Mucosa of rectum (tissue), 2 donors: Measurements from ENCODE around the gene MYH6.
"Not testable (repeated sequence)": the region's sequence is repeated elsewhere in the genome, so short reads cannot be mapped to it uniquely, and the experiment has no call there.

Source experiments
- H3K27ac ChIP-seq, 2 donors: one replicate each; pipeline ENCODE4 v1.7.0; 2013; ENCODE audit warnings: inconsistent platforms in 2 of 2, low read depth in 2 of 2, low read length in 2 of 2
- H3K27me3 ChIP-seq, 2 donors: one replicate each; pipeline ENCODE4 v1.7.0; 2013; ENCODE audit warnings: low read length in 2 of 2; ENCODE audit not compliant: control insufficient read depth in 2 of 2, insufficient read depth in 2 of 2
- H3K36me3 ChIP-seq, 2 donors: one replicate each; pipeline ENCODE4 v1.7.0; 2013; ENCODE audit warnings: low read length in 2 of 2; ENCODE audit not compliant: control insufficient read depth in 2 of 2, insufficient read depth in 2 of 2
- H3K4me1 ChIP-seq, 2 donors: one replicate each; pipeline ENCODE4 v1.7.0; 2013; ENCODE audit warnings: low read length in 2 of 2, mild to moderate bottlenecking in 1 of 2; ENCODE audit not compliant: control insufficient read depth in 2 of 2, insufficient read depth in 2 of 2
- H3K4me3 ChIP-seq, 2 donors: one replicate each; pipeline ENCODE4 v1.7.0; 2013; ENCODE audit warnings: low read length in 2 of 2
- H3K9ac ChIP-seq, 2 donors: one replicate each; pipeline ENCODE4 v1.7.0; 2013; ENCODE audit warnings: low read length in 2 of 2, low read depth in 1 of 2, mild to moderate bottlenecking in 1 of 2
- H3K9me3 ChIP-seq, 2 donors: one replicate each; pipeline ENCODE4 v1.7.0; 2013; ENCODE audit warnings: low read length in 2 of 2; ENCODE audit not compliant: control insufficient read depth in 2 of 2
- donor health status: healthy.
- donor health status: Normal muscosa, but diverticular disease.

The MYH6 gene

DNA sequence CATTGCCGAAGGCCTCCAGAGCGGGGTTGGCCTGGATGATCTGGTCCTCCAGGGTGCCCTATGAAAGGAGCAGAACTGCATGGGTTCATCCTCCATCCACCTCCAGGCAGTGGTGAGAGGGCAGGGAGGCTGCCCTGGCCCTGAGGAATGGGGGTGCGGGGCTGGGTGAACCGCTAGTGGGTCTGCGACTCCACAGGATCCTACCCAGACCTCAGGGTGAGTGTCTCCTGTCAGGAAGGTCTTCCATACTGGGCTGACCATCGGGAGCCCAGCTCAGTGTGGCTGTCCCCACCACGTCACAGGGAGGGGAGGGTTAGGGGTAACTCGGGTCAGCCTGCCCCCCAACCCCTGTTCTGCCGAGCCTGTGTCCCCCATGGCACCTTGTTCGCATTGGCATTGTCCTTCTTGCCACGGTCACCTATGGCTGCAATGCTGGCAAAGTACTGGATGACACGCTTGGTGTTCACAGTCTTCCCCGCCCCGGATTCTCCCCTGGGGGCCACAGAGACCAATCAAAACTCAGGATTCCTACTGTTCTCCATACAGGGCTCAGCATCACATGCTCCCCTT is 3.7 kb downstream of the MYH6 start:
- H3K36me3 ChIP-seq = no peaks in the 10 kb centered on the region
- H3K9me3 ChIP-seq = no peaks in the 10 kb centered on the region
- peaks cover 0 to 6% of the 10 kb centered on the region in 2 donors for H3K27me3 ChIP-seq
- no peak overlapping the region for H3K27ac ChIP-seq
- H3K4me1 ChIP-seq = no peaks in the 10 kb centered on the region
- H3K9ac ChIP-seq = no peak overlapping the region
- H3K4me3 ChIP-seq = no peak overlapping the region

DNA sequence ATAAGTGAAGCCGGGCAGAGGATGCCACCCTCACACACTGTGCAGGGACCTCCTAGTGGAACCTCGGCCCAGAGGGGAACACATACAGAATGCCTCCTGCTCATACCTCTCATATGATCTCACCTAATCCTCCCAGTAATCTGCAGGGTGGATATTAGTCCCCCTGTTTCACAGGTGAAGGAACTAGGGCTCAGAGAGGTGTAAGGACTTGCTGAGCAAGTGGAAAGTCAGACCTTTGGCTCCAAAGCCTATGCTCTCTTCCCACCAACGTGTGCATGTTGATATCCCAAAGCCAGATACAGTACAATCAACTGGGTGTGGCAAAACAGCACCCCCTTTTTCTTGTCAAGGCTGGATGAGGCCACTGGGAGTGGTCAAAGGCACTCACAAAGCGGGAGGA is 4.2 kb downstream of the MYH6 start:
- Histone ChIP-seq H3K27me3 (peaks cover 0 to 6% of the 10 kb centered on the region in 2 donors), H3K9ac (no peak overlapping the region), H3K27ac (no peak overlapping the region), H3K36me3 (no peaks in the 10 kb centered on the region), H3K9me3 (no peaks in the 10 kb centered on the region), H3K4me3 (no peak overlapping the region), H3K4me1 (no peaks in the 10 kb centered on the region)

DNA sequence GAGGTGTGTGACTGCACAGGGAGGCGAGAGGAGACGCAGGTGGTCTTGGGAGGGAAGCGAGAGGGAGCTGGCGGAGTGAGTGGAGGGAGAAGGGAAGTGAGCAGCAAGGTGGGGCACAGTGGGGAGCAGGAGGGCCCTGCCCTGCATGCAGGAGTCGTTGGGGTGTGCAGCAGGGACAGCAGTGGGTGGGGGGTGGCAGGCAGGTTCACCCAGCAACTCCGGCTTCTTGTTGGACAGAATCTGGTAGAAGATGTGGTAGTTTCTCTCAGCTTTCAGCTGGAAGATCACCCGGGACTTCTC is 5.0 kb downstream of the MYH6 start:
- no peaks in the 10 kb centered on the region for H3K36me3 ChIP-seq
- no peaks in the 10 kb centered on the region for H3K4me1 ChIP-seq
- peaks cover 0 to 6% of the 10 kb centered on the region in 2 donors for H3K27me3 ChIP-seq
- no peak overlapping the region for H3K27ac ChIP-seq
- H3K9ac ChIP-seq = no peak overlapping the region
- H3K4me3 ChIP-seq = no peak overlapping the region
- no peaks in the 10 kb centered on the region for H3K9me3 ChIP-seq

DNA sequence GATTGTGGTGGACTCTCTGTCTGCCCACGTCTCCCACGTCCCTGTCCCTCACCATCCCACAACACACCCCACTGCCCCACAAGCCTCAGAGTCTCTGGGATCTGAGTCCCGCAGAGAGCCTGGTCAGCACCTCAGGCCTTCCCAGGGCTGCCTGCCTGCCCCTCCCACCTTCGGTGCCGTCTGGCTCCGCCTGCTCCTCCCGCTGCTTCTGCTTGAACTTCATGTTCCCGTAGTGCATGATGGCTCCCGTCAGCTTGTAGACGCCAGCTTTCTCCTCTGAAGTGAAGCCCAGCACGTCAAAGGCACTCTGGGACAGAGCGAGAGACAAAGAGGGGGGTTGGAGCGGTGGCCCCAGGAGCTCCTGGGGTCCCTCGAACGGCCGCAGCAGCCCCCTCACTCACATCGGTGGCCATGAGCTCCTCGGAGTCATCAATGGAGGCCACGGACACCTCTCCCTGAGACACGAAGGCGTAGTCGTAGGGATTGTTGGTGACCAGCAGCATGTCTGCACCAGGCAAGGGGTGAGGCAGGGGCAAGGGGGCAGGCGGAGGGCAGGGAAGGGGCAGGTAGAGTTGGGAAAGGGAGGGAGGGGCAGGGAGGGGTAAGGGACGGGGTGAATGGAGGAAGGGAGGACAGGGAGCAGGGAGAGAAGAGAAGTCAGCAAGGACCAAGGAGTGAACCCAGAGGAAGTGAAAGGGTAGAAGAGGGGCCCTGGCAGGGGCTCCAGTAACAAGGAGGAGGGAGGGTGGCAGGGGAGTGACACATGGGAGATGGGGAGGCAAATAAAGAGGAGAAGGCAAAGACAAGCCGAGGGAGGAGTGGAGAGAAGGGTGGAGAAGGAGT is 5.6 kb downstream of the MYH6 start:
- Histone ChIP-seq H3K4me3 (no peak overlapping the region), H3K9me3 (no peaks in the 10 kb centered on the region), H3K36me3 (no peaks in the 10 kb centered on the region), H3K27me3 (peaks cover 0 to 6% of the 10 kb centered on the region in 2 donors), H3K9ac (no peak overlapping the region), H3K4me1 (no peaks in the 10 kb centered on the region), H3K27ac (no peak overlapping the region)

DNA sequence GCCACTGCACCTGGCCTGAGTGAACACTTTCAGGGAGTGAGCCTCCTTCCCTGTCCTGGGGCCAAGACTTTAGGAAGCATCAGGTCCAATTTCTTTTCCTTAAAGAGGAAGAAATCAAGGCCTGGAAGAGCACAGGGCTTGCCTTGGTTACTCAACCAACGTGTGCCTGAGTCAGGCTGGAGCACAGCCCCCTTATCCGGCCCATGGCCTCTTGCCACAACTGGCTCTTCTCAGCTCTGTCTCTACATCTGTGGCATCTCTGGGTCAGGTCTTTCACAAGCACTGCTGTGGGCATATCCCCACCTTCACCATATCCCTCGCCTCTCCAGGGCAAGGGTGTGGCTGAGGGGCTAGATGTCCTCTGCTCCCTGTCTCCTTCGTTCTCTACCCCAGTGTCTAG is 6.8 kb downstream of the MYH6 start:
- no peak overlapping the region for H3K4me3 ChIP-seq
- peaks cover 0 to 6% of the 10 kb centered on the region in 2 donors for H3K27me3 ChIP-seq
- no peak overlapping the region for H3K27ac ChIP-seq
- no peaks in the 10 kb centered on the region for H3K4me1 ChIP-seq
- H3K9me3 ChIP-seq = no peaks in the 10 kb centered on the region
- no peak overlapping the region for H3K9ac ChIP-seq
- no peaks in the 10 kb centered on the region for H3K36me3 ChIP-seq

DNA sequence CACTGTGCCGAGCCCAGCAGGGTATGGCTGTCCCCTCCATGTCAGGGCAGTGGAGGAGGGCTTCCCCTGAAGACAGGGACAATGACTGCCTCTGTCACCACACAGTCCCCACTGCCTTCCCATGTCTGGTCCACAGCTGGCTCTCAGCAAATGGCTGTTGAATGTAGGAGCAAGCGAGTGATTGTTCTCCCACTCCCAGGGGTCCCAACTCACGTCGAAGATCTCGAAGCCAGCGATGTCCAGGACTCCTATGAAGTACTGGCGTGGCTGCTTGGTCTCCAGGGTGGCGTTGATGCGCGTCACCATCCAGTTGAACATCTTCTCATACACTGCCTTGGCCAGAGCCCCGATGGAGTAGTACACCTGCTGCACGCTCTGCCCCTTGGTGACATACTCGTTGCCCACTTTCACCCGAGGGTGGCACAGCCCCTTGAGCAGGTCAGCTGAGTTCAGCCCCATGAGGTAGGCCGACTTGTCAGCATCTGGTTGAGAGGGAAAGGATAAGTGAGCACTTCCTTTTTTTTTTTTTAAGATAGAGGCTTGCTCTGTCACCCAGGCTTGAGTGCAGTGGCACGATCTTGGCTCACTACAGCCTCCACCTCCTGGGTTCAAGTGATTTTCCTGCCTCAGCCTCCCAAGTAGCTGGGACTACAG is 7.5 kb downstream of the MYH6 start:
- not testable (repeated sequence) for H3K4me1 ChIP-seq, H3K27me3 ChIP-seq, H3K9ac ChIP-seq, H3K36me3 ChIP-seq, H3K4me3 ChIP-seq, H3K9me3 ChIP-seq, H3K27ac ChIP-seq

DNA sequence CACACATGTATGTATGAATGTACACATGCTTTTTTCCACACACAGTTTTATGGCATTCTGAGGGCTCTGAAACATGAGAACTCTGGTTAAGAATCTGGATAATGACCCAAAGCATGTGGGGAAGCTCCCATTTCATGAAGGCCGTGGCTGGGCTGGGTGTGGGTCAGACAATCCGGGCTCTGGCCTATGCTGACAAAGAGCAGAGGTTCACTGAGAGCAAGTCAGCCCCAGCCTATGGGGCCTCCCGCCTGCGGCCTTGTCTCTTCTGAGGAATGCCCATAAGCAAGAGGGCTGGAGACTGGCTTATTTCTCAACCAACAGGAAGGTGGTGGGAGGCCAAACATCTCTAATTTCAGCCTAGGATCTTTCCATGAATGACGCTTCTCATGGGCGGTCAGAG is 8.5 kb downstream of the MYH6 start:
- Histone ChIP-seq H3K4me1 (no peaks in the 10 kb centered on the region), H3K36me3 (no peaks in the 10 kb centered on the region), H3K9me3 (no peaks in the 10 kb centered on the region), H3K4me3 (no peak overlapping the region), H3K27me3 (peaks cover 0 to 6% of the 10 kb centered on the region in 2 donors), H3K9ac (no peak overlapping the region), H3K27ac (no peak overlapping the region)

DNA sequence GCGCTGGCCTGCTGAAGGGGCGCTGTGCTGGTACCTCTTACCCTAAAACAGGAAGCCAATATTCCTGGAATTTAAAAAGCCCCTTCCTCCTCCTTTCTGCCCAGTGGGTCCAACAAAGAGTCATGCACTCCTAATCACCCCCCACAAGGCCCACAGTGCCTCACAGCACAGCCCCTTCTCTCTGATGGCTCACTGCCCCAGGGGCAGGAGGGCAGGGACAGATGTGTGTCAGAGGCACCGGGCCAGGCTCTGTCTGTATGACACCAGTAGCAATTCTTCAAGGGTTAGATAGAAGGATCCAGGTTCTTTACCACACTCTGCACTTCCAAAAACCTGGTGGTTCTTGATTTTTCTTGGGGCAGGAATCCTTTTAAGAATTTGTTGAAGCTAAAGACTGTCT is 8.9 kb downstream of the MYH6 start:
- H3K36me3 ChIP-seq = no peaks in the 10 kb centered on the region
- no peak overlapping the region for H3K4me3 ChIP-seq
- no peaks in the 10 kb centered on the region for H3K9me3 ChIP-seq
- peaks cover 0 to 6% of the 10 kb centered on the region in 2 donors for H3K27me3 ChIP-seq
- no peak overlapping the region for H3K27ac ChIP-seq
- no peak overlapping the region for H3K9ac ChIP-seq
- H3K4me1 ChIP-seq = no peaks in the 10 kb centered on the region

DNA sequence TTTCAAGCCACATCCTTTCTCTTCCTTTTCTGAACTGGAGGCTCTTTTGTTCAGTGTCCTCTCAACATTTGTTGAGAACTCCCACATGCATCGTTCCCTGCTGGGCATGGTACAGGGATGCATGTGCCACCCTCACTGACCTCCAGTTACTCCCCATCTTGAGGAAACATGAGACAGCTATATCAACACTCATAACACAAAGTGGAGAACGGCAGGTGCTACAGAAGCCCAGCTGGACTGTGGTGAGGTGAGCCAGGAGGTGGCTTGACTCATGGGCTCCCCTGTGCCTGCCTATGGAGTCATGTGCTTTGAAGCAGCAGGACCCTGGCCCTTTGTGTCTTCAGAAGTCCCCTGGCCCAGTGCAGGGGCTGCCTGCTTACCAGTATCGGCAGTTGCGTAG is 9.7 kb downstream of the MYH6 start:
- H3K9ac ChIP-seq = no peak overlapping the region
- peaks cover 0 to 3% of the 10 kb centered on the region in 2 donors for H3K27me3 ChIP-seq
- H3K9me3 ChIP-seq = no peaks in the 10 kb centered on the region
- H3K27ac ChIP-seq = no peak overlapping the region
- no peaks in the 10 kb centered on the region for H3K36me3 ChIP-seq
- H3K4me1 ChIP-seq = no peaks in the 10 kb centered on the region
- H3K4me3 ChIP-seq = no peak overlapping the region

DNA sequence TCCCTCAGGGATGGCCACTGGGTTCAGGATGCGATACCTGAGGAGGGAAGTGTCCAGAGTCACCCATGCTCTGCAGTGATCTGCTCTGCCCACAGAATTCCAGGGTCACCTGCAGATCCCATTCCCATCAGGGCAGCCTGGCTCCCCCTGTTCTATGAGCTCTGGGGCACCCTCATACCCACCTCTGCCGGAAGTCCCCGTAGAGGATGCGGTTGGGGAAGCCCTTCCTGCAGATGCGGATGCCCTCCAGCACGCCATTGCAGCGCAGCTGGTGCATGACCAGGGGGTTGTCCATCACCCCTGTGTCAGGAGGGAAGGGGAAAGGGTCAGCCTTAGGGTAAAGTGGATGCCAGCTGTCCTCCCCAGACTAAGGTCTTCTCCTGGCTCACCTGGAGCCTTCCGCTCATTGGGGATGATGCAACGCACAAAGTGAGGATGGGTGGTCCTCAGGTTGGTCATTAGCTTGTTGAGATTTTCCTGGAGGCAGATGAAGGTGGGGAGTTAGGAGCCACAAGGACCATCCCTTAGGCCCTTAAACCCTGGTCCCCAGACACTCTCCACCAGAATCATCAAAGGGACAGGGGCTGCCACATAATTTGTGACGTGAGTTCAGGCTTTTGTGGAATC is 11.2 kb downstream of the MYH6 start:
- H3K27me3 ChIP-seq = peaks cover 0 to 3% of the 10 kb centered on the region in 2 donors
- H3K27ac ChIP-seq = no peak overlapping the region
- H3K36me3 ChIP-seq = no peaks in the 10 kb centered on the region
- H3K9me3 ChIP-seq = no peaks in the 10 kb centered on the region
- H3K4me1 ChIP-seq = no peaks in the 10 kb centered on the region
- H3K4me3 ChIP-seq = no peak overlapping the region
- no peak overlapping the region for H3K9ac ChIP-seq
